K562 (cell line): ENCODE data around the gene ZNF500. TPM values are rescaled to one million over a fixed set of nuclear protein-coding genes. Genes with fewer than 3 reads are reported as not detected.
A peak's percentile ranks its signal among the peaks of the same experiment; 100 is the strongest.

Experiments
- ADNP ChIP-seq: fragments of 200-800 bp; sonication (Bioruptor generic); IDR thresholded peaks from 2 replicates; pipeline ENCODE4 v1.6.1; 2016; ENCODE audit warnings: missing genetic modification characterization, missing compliant biosample characterization
- ATF1 ChIP-seq, 2 experiments: fragments of 450-650 bp in 1 of 2; IDR thresholded peaks; 2 replicates each; pipeline ENCODE4 v1.6.1; 2016; ENCODE audit warnings: missing compliant biosample characterization in 1 of 2, missing genetic modification characterization in 1 of 2
- ETS2 ChIP-seq: IDR thresholded peaks from 2 replicates; pipeline ENCODE4 v1.6.1; 2016; ENCODE audit warnings: borderline replicate concordance, missing genetic modification characterization, mild to moderate bottlenecking, moderate library complexity, missing compliant biosample characterization; ENCODE audit not compliant: poor library complexity, severe bottlenecking
- GTF2B ChIP-seq: IDR thresholded peaks from 2 replicates; pipeline ENCODE4 v1.6.1; 2011; ENCODE audit not compliant: insufficient read length; ENCODE audit errors: extremely low read depth
- HMGN3 ChIP-seq: IDR thresholded peaks from 2 replicates; pipeline ENCODE4 v1.6.1; 2011; ENCODE audit warnings: borderline replicate concordance, low read depth, mild to moderate bottlenecking, mixed read lengths, low read length; ENCODE audit not compliant: insufficient read length; ENCODE audit errors: extremely low read depth
- HSF4 ChIP-seq: fragments of 250-450 bp; sonication (Bioruptor Pico); IDR thresholded peaks from 2 replicates; pipeline ENCODE4 v2.1.2; 2022; ENCODE audit warnings: mild to moderate bottlenecking, moderate library complexity, borderline replicate concordance
- MYBL2 ChIP-seq, 2 experiments: fragments of 450-650 bp in 1 of 2; sonication (generic) in 1 of 2; formaldehyde crosslinking in 1 of 2; IDR thresholded peaks; 2 replicates each; pipeline versions ENCODE4 v1.6.1 to v1.8.1; 2017 to 2022; ENCODE audit warnings: borderline replicate concordance in 1 of 2, inconsistent platforms in 1 of 2, low read depth in 1 of 2, mild to moderate bottlenecking in 1 of 2, missing genetic modification reagents in 1 of 2, moderate library complexity in 1 of 2
- MYC ChIP-seq, 2 experiments: fragments of 250-450 bp in 1 of 2; sonication (Bioruptor Pico) in 1 of 2; IDR thresholded peaks; 2 replicates each; pipeline versions ENCODE4 v1.5.1 to v1.6.1; 2012 to 2021; ENCODE audit warnings: low read depth in 2 of 2, borderline replicate concordance in 1 of 2, improper control_type of control experiment in 1 of 2, low read length in 1 of 2, mild to moderate bottlenecking in 1 of 2, moderate library complexity in 1 of 2
- NR3C1 ChIP-seq: sonication (generic); formaldehyde crosslinking; IDR thresholded peaks from 2 replicates; pipeline ENCODE4 v1.8.1; 2022; ENCODE audit warnings: missing genetic modification reagents
- POLR2B ChIP-seq: fragments of 450-650 bp; IDR thresholded peaks from 2 replicates; pipeline ENCODE4 v1.6.1; 2018; ENCODE audit warnings: low read depth; ENCODE audit not compliant: partially characterized antibody
- RBM22 ChIP-seq: fragments of 200-400 bp; formaldehyde crosslinking; IDR thresholded peaks from 2 replicates; pipeline ENCODE4 v1.6.1; 2018; ENCODE audit warnings: low read length, low read depth; ENCODE audit not compliant: poor library complexity, severe bottlenecking
- RBM39 ChIP-seq: fragments of 200-400 bp; formaldehyde crosslinking; optimal IDR thresholded peaks from 2 replicates; pipeline ENCODE3; 2018; ENCODE audit warnings: low read depth, low read length
- TCF7L2 ChIP-seq: fragments of 150-350 bp; IDR thresholded peaks from 2 replicates; pipeline ENCODE4 v1.6.1; 2016; ENCODE audit warnings: low read depth, mild to moderate bottlenecking, low read length, moderate library complexity
- TEAD4 ChIP-seq, 2 experiments: sonication (generic) in 1 of 2; formaldehyde crosslinking in 1 of 2; IDR thresholded peaks; 2 replicates each; pipeline versions ENCODE4 v1.6.1 to v1.8.0; 2012 to 2022; ENCODE audit warnings: borderline replicate concordance in 1 of 2, inconsistent platforms in 1 of 2, low read length in 1 of 2, mild to moderate bottlenecking in 1 of 2, missing genetic modification reagents in 1 of 2
- ZFX ChIP-seq: sonication (generic); formaldehyde crosslinking; IDR thresholded peaks from 2 replicates; pipeline ENCODE4 v1.8.0; 2022; ENCODE audit warnings: mild to moderate bottlenecking, missing genetic modification reagents, moderate library complexity
- ZNF431 ChIP-seq: sonication (generic); formaldehyde crosslinking; IDR thresholded peaks from 2 replicates; pipeline ENCODE4 v1.8.0; 2022; ENCODE audit warnings: mild to moderate bottlenecking, missing genetic modification reagents
- ZNF584 ChIP-seq: fragments of 200-800 bp; sonication (Bioruptor generic); IDR thresholded peaks from 2 replicates; pipeline ENCODE4 v1.6.1; 2016; ENCODE audit warnings: low read depth, mild to moderate bottlenecking, missing genetic modification characterization, missing compliant biosample characterization
- polyA plus RNA-seq, 8 experiments: library from polyadenylated mRNA; depleted of rRNA in 4 of 8; stranded (reverse) in 5 of 8; unstranded in 3 of 8; fragments of >200 nt; fragmentation: Nextera tagmentation in 2 of 8; fragmentation: Illumina TruSeq in 1 of 8; extraction: Ambion mirVana in 2 of 8; extraction: Trizol in 1 of 8; gene quantifications; 2 replicates each; pipeline versions ENCODE4 v1.2.1 to v1.2.3, GENCODE V29; 2011 to 2014; ENCODE audit warnings: inconsistent platforms in 1 of 8, missing spikeins in 1 of 8
- total RNA-seq, 7 experiments: library from RNA; depleted of rRNA in 6 of 7; stranded (reverse); fragments of >200 nt in 6 of 7; fragmentation: Illumina TruSeq in 2 of 7; extraction: Trizol in 2 of 7; gene quantifications; 2 replicates each; pipeline versions ENCODE4 v1.2.1 to v1.2.3, GENCODE V29; 2011 to 2021; ENCODE audit warnings: low replicate concordance in 1 of 7
- TF ChIP-seq, protein P1 (sequence below): fragments of 450-650 bp; formaldehyde crosslinking; IDR thresholded peaks from 2 replicates; pipeline ENCODE4 v1.4.0; 2020; ENCODE audit warnings: mild to moderate bottlenecking
- TF ChIP-seq, protein P2 (sequence below): sonication (generic); formaldehyde crosslinking; IDR thresholded peaks from 2 replicates; pipeline ENCODE4 v1.8.0; 2022; ENCODE audit warnings: mild to moderate bottlenecking, missing genetic modification reagents

ZNF500 gene
- total and polyA plus RNA-seq, 9 of the 15 experiments (the other 6 are each of a cell fraction or from before 2014, with no cell fraction given), result 0.80 to 20.8 (median 5.3) TPM

DNA sequence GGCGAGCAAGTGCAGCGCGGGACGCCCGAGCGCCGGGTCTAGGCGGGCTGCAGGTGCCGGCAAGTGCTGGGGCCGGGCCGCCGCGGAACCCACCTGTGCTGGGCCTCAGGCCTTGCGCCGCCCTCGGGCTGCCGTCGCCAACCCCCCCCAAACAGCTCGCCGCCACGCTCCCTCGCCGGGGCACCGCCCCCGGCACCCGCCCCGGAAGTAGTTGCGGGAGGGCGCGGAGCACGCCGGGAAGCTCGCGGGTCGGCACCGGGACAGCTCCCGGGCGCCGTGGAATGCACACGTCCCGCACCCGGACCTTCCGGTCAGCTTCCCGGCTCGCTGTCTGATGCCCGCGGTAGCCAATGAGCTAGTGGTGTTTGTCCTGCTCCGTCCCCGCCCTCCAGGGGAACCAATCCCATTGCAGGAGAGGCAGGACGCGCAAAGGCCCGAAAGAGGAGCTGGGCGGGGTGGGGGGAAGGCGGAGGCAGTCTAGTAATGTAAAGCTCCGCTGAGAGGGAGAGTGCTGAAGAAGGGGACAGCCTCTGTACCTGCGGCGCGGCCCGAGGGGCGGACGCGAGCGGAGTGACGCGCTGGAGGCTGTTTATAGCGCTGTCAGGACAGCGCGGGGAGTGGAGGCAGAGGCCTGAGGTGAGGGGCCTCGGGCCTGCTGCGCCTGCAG lies 32.8 kb downstream of the ZNF500 start, which contains the start of the genes ANKS3 and DNAAF8 (continued):
- TF ChIP-seq NR3C1 (CRISPR knock-in tag), result no peak
- no peak for TF ChIP-seq ETS2 (tag)
- TF ChIP-seq, protein P1, sequence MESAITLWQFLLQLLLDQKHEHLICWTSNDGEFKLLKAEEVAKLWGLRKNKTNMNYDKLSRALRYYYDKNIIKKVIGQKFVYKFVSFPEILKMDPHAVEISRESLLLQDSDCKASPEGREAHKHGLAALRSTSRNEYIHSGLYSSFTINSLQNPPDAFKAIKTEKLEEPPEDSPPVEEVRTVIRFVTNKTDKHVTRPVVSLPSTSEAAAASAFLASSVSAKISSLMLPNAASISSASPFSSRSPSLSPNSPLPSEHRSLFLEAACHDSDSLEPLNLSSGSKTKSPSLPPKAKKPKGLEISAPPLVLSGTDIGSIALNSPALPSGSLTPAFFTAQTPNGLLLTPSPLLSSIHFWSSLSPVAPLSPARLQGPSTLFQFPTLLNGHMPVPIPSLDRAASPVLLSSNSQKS (CRISPR knock-in tag), result no peak
- no peak for TF ChIP-seq GTF2B
- peak; percentile 80 for TF ChIP-seq ZFX
- no peak for TF ChIP-seq RBM22
- TF ChIP-seq TCF7L2, result no peak
- no peak for TF ChIP-seq ZNF431 (CRISPR knock-in tag)
- no peak for TF ChIP-seq RBM39
- TF ChIP-seq, protein P2, sequence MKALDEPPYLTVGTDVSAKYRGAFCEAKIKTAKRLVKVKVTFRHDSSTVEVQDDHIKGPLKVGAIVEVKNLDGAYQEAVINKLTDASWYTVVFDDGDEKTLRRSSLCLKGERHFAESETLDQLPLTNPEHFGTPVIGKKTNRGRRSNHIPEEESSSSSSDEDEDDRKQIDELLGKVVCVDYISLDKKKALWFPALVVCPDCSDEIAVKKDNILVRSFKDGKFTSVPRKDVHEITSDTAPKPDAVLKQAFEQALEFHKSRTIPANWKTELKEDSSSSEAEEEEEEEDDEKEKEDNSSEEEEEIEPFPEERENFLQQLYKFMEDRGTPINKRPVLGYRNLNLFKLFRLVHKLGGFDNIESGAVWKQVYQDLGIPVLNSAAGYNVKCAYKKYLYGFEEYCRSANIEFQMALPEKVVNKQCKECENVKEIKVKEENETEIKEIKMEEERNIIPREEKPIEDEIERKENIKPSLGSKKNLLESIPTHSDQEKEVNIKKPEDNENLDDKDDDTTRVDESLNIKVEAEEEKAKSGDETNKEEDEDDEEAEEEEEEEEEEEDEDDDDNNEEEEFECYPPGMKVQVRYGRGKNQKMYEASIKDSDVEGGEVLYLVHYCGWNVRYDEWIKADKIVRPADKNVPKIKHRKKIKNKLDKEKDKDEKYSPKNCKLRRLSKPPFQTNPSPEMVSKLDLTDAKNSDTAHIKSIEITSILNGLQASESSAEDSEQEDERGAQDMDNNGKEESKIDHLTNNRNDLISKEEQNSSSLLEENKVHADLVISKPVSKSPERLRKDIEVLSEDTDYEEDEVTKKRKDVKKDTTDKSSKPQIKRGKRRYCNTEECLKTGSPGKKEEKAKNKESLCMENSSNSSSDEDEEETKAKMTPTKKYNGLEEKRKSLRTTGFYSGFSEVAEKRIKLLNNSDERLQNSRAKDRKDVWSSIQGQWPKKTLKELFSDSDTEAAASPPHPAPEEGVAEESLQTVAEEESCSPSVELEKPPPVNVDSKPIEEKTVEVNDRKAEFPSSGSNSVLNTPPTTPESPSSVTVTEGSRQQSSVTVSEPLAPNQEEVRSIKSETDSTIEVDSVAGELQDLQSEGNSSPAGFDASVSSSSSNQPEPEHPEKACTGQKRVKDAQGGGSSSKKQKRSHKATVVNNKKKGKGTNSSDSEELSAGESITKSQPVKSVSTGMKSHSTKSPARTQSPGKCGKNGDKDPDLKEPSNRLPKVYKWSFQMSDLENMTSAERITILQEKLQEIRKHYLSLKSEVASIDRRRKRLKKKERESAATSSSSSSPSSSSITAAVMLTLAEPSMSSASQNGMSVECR (CRISPR knock-in tag), result peak; percentile 96
- no peak for TF ChIP-seq MYBL2 (IDR thresholded peaks at IDR 0.05; ENCODE audit: low read depth)
- TF ChIP-seq MYBL2 (CRISPR knock-in tag; IDR thresholded peaks at IDR 0.05; ENCODE audit: borderline replicate concordance), result no peak
- TF ChIP-seq POLR2B, result no peak
- no peak for TF ChIP-seq ATF1 (CRISPR knock-in tag; IDR thresholded peaks at IDR 0.05)
- peak; percentile 85 for TF ChIP-seq ATF1 (tag; IDR thresholded peaks at IDR 0.05)
- TF ChIP-seq MYC (IDR thresholded peaks at IDR 0.05; ENCODE audit: low read depth, low read length), result peak; percentile 90
- 0 out of 2 replicates have a peak, but pooled peaks have one; percentile 57 for TF ChIP-seq MYC (CRISPR knock-in tag; IDR thresholded peaks at IDR 0.05; ENCODE audit: borderline replicate concordance, low read depth)
- no peak for TF ChIP-seq HSF4
- TF ChIP-seq ZNF584 (CRISPR knock-in tag), result no peak
- no peak for TF ChIP-seq ADNP
- TF ChIP-seq HMGN3, result peak; percentile 68
- TF ChIP-seq TEAD4 (IDR thresholded peaks at IDR 0.05; ENCODE audit: low read length), result peak; percentile 64
- TF ChIP-seq TEAD4 (CRISPR knock-in tag; IDR thresholded peaks at IDR 0.05; ENCODE audit: borderline replicate concordance), result no peak
